ENCODE measurements around the gene ABHD1.
"Not testable (repeated sequence)": the region's sequence is repeated elsewhere in the genome, so short reads cannot be mapped to it uniquely, and the experiment has no call there.

The ABHD1 gene

DNA sequence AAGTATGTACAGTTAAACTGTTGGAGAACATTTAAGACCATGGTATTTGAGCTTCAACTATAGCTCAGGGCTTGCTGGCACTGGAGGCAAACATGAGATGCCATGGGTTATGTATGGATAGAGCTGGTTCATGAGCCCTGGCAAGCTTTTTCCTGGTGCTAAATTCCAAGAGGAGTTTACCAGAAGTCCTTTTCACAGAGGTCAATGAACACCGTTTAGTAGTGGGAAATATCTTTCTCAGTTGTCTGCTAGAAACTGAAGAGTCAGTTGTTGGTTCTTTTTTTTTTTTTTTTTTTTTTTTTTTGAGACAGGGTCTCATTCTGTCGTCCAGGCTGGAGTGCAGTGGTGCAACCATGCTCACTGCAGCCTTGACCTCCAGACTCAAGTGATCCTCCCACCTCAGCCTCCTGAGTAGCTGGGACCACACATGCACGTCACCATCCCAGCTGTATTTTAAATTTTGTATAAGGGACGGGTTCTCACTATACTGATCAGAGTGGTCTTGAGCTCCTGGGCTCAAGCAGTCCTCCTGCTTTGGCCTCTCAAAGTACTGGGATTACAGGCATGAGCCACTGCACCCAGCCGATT, 35.7 kb upstream of the ABHD1 start:
- DNase-seq, result no peak

DNA sequence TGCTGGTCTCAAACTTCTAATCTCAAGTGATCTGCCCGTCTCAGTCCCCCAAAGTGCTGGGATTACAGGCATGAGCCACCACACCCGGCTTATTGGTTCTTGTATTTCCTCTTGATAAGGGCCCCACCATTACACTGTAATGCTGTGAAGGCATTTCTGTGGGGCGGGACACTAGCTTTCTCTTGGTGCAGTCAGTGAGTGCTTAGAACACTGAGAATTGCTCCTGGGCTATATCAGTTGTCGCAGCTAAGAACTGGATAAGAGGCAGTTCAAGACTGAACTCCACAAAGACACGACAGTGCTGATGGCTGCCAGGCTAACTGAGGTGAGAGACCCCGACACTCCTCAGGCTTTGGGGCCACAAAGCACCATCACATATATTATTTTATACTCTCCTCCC, 35.0 kb upstream of the ABHD1 start:
- DNase-seq, result no peak

DNA sequence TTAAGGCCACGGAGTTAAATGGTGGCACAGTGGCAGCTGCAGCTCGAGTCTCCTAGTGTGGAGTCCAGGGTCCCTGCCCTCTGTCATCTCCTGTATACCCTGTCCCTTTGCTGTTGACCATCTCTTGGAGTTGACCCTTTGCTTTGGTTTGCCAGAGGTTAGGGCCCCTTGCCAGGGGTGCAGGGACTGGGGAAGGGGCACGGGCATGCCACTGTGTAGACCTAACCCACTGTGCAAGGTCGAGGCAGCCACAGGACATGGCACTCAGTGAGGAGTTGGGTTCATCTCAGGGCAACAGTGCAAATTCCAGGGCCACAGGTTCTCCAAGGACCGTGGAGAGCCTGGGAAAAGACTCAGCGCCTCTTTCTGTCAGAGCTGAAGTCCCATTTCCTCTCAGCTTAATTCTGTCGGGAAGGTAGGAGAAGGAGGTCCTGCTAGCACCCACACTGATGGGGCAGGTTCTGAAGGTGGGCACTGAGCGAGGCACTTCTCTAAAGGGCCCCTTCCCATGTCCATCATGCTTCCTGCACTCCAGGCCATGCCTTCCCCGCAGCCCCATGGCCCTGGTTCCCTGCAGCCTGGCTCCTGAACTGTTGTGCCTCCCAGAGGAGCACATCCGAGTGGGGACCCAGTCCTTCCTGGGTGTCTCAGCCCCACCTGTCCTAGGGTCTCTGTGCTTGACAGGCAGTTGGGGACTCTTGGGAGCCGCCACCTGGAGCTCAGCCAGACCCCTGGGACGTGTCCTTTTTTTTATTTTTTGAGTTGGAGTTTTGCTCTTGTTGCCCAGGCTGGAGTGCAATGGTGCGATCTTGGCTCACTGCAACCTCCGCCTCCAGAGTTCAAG, 34.3 kb upstream of the ABHD1 start:
- DNase-seq, result no peak

- DNase-seq, result no peak
Observed at GRCh38 chr2:27091746-27092695, 31.6 kb upstream of the ABHD1 start.

DNA sequence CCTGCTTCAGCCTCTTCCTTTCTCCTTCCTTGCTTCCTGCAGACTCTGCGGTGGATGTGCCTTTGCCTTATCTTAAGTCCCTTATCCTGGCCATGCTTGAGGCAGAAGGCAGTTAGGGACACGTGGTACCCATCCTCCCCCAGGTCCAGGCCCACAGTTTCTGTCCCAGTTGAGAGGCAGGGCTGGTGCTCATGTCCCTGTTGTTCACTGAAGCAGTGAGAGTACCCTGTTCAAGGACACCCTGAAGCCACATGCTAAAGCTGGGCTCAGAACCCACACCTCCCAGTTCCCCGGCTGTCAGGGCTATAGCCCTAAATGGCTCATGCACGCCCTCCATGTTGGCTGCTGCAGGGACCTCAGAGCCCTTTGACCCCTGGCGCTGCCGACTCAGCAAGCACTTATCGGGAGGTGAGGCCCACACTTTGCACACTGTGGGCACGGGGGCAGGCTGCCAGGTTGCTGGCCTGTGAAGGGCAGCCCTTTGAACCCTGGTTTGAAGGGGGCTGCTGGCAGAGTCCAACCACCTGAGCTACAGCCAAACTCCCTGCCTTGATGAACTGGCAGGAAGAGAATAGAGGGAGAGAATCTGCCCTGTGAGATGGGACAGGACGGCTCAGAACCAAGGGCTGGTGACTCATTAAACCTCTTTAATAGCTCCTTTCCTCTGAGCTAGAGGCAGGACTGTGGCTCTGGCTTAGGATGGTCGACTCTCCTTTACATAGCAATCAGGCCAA, 30.8 kb upstream of the ABHD1 start:
- DNase-seq, result no peak

GRCh38 chr2:27093430-27094352, 29.9 kb upstream of the ABHD1 start:
- DNase-seq, result no peak

- no peak for DNase-seq
Observed at GRCh38 chr2:27094353-27094984, 29.1 kb upstream of the ABHD1 start.

DNA sequence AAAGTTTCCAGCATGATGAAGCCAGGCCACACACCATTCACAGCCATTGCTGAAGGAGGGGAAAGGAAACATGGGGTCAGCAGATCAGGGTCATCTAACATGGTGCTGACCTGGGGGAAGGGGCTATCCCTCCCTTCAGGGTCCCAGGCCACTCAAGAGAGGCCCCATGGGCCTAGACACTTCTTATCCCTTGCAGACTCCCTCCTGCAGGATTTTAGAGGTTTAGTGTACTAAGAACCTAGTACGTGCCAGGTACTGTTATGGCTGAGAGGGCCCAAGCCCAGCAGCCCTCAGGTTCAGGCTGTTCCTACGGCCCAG, 28.2 kb upstream of the ABHD1 start:
- DNase-seq, result no peak

GRCh38 chr2:27095745-27096651, 27.6 kb upstream of the ABHD1 start:
- peak in 1 of 2 donors; percentile 41 for DNase-seq

- DNase-seq, result no peak
Observed at GRCh38 chr2:27096748-27097297, 26.8 kb upstream of the ABHD1 start.

DNA sequence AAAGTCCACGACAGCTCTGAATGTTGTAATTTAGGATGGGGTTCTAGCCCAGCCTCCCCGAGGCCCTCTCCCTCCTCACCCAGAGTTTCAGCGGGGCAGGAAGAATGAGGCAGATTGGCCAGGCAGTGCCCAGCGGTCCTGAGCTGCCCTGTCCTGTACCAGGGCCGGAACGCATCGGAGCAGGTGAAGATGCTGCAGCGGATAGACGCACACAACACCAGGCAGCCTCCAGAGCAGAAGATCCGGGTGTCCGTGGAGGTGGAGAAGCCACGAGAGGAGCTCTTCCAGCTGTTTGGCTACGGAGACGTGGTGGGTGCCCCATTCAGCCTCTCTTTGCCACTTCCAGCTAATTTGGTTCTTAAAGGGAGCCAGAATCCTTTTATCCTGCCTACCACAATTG, 26.3 kb upstream of the ABHD1 start:
- no peak for DNase-seq

DNA sequence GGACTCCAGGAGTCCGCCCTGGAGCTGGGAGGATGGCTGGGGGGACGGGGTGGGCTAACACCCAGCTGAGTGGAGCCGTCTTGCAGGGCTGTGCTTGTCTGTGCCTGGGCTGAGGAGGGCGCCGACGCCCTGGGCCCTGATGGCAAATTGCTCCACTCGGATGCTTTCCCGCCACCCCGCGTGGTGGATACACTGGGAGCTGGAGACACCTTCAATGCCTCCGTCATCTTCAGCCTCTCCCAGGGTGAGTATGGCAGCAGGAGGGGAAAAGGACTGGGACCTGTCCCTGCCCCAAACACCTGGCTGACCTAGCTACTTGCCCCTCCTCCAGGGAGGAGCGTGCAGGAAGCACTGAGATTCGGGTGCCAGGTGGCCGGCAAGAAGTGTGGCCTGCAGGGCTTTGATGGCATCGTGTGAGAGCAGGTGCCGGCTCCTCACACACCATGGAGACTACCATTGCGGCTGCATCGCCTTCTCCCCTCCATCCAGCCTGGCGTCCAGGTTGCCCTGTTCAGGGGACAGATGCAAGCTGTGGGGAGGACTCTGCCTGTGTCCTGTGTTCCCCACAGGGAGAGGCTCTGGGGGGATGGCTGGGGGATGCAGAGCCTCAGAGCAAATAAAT, 24.2 kb upstream of the ABHD1 start:
- DNase-seq, result no peak

- DNase-seq, result no peak
Observed at GRCh38 chr2:27100036-27100435, 23.6 kb upstream of the ABHD1 start.

DNA sequence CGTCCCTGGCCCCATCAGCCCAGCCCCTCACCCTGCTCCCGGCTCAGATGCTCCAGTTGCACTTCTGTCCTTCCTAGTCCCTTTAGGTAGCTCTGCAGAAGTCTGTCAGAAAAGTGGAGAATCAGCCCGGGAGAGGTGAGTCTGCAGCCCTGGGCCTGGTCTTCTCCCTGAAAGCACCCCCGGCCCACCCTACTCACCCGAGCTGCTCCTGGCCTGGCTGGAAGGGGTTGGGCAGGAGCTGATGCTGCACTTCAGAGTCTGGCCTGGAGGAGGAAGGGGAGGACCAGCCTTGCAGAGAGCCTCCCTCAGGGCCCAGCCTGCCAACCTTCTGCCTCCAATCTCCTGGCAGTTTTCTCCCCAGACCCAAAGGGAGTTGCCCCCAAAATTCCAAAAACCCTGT, 21.3 kb upstream of the ABHD1 start:
- no peak for DNase-seq

GRCh38 chr2:27105981-27106380, 17.6 kb upstream of the ABHD1 start:
- DNase-seq, result no peak

DNA sequence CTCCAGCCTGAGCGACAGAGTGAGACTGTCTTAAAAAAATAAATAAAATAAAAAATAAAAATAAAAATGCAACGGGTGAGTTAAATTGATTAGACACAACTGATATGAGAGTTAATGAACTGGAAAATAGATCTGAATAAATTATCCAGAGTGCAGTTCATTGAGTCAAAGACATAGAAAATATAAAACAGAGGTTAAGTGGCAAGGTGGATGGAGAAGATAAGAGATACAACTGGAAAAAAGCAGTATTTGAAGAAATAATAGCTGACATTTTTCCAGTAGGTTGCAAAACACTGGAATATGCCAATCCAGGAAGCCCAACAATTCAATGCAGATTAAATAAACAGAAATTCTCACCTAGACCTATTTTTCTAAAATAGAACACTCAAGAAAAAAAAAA, 15.4 kb upstream of the ABHD1 start:
- DNase-seq, result no peak

DNA sequence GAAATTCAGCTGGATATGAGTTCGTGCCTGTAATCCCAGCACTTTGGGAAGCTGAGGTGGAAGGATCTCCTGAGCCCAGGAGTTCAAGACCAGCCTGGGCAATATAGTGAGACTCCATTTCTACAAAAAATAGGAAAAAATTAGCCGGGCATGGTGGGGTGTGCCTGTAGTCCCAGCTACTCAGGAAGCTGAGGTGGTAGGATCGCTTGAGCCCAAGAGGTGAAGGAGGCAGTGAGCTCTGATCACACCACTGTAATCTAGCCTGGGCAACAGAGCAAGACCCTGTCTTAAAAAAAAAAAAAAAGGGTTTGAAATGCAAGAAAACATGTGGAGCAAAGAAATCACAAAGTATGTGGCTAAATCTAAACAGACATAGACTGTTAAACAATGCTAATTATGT, 14.5 kb upstream of the ABHD1 start:
- DNase-seq, result no peak

DNA sequence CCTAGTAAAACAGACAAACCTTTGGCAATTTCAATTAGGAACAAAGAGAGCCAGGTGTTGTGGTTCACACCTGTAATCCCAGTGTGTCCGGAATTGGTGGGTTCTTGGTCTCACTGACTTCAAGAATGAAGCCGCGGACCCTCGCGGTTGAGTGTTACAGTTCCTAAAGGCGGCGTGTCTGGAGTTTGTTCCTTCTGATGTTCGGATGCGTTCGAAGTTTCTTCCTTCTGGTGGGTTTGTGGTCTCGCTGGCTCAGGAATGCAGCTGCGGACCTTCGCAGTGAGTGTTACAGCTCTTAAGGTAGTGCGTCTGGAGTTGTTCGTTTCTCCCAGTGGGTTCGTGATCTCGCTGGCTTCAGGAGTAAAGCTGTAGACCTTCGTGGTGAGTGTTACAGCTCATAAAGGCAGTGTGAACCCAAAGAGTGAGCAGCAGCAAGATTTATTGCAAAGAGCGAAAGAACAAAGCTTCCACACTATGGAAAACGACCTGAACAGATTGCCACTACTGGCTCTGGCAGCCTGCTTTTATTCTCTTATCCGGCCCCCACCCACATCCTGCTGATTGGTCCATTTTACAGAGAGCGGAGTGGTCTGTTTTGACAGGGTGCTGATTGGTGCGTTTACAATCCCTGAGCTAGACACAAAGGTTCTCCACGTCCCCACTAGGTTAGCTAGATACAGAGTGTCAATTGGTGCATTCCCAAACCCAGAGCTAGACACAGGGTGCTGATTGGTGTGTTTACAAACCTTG, 12.8 kb upstream of the ABHD1 start:
- DNase-seq, result not testable (repeated sequence)
